ENCODE data around the gene ZNF219. TPM values are rescaled to one million over a fixed set of nuclear protein-coding genes. Genes with fewer than 3 reads are reported as not detected.
A peak's percentile ranks its signal among the peaks of the same experiment; 100 is the strongest.

Gene ZNF219
- total and polyA plus RNA-seq, 9 donors, result 4.8 to 60.9 (median 33.2) TPM

- 56 to 62% (median 57%) methylated on average over 8 of the region's 8 CpGs for WGBS, 3 donors
- TF ChIP-seq, protein P1, sequence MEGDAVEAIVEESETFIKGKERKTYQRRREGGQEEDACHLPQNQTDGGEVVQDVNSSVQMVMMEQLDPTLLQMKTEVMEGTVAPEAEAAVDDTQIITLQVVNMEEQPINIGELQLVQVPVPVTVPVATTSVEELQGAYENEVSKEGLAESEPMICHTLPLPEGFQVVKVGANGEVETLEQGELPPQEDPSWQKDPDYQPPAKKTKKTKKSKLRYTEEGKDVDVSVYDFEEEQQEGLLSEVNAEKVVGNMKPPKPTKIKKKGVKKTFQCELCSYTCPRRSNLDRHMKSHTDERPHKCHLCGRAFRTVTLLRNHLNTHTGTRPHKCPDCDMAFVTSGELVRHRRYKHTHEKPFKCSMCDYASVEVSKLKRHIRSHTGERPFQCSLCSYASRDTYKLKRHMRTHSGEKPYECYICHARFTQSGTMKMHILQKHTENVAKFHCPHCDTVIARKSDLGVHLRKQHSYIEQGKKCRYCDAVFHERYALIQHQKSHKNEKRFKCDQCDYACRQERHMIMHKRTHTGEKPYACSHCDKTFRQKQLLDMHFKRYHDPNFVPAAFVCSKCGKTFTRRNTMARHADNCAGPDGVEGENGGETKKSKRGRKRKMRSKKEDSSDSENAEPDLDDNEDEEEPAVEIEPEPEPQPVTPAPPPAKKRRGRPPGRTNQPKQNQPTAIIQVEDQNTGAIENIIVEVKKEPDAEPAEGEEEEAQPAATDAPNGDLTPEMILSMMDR (IDR thresholded peaks at IDR 0.05), result peak in 1 of 3 donors; percentile 3
- TF ChIP-seq POLR2A (IDR thresholded peaks at IDR 0.05) (no peak), EP300 (IDR thresholded peaks at IDR 0.05) (no peak)
Measured at GRCh38 chr14:21040370-21040925, 58.0 kb downstream of the ZNF219 start.

More at GRCh38 chr14:21040370-21040925, 58.0 kb downstream of the ZNF219 start:
- Histone ChIP-seq H3K27ac (peak overlapping the region in 1 of 2 donors; percentile 55), H3K9me3 (no peaks in the 10 kb centered on the region), H3K27me3 (no peaks in the 10 kb centered on the region), H3K36me3 (no peaks in the 10 kb centered on the region), H3K4me1 (ENCODE audit: insufficient read depth) (peaks cover 8% of the 10 kb centered on the region), H3K4me3 (no peak overlapping the region)
- intact Hi-C loops (cut with DNase I), result loop anchor here in 3 of 4 donors (1.0 to 10.0 kb wide), 3 partner anchors 25 to 46 kb away; partner anchors contain the start of gene SLC39A2 (in 1 of the 3)
- DNase-seq, result no peak

Small RNA genes within 50 kb of the gene (small RNA-seq; reads per million reads assigned to genes)
- gene RNU6-252P, result not detected

Other genes with a start within 250 kb of the ZNF219 start
- gene RNASE3, start 207.3 kb downstream of the ZNF219 start, total RNA-seq, result not detected
- gene RNASE3, start 207.3 kb downstream of the ZNF219 start, polyA plus RNA-seq, result under 1 TPM in 1 of 2 donors, not detected in 1; 0.24 TPM
- gene RNASE2, start 143.2 kb downstream of the ZNF219 start, total RNA-seq, result 1 to 10 TPM in 3 of 7 donors, under 1 TPM in 3, not detected in 1; 0.38 to 2.9 (median 0.76) TPM
- gene RNASE2, start 143.2 kb downstream of the ZNF219 start, polyA plus RNA-seq, result 1 to 10 TPM; 2.9 to 3.0 TPM
- gene METTL17, start 108.7 kb downstream of the ZNF219 start, total RNA-seq, result 10 to 100 TPM; 42.5 to 65.1 (median 45.7) TPM
- 10 to 100 TPM; 49.9 to 53.6 TPM for gene METTL17, start 108.7 kb downstream of the ZNF219 start, polyA plus RNA-seq
- gene SLC39A2, start 99.4 kb downstream of the ZNF219 start, total RNA-seq, result under 1 TPM in 1 of 7 donors, not detected in 6; 0.28 TPM
- gene SLC39A2, start 99.4 kb downstream of the ZNF219 start, polyA plus RNA-seq, result under 1 TPM in 1 of 2 donors, not detected in 1; 0.30 TPM
- 100 to 1,000 TPM; 355 to 703 (median 417) TPM for gene NDRG2, start 73.6 kb downstream of the ZNF219 start, total RNA-seq
- gene NDRG2, start 73.6 kb downstream of the ZNF219 start, polyA plus RNA-seq, result 100 to 1,000 TPM; 579 to 585 TPM
- gene TPPP2, start 68.4 kb downstream of the ZNF219 start, total RNA-seq, result 1 to 10 TPM in 5 of 7 donors, under 1 TPM in 1, not detected in 1; 0.72 to 2.5 (median 1.4) TPM
- gene TPPP2, start 68.4 kb downstream of the ZNF219 start, polyA plus RNA-seq, result 1 to 10 TPM in 1 of 2 donors, under 1 TPM in 1; 0.62 to 1.1 TPM
- gene RNASE13, start 63.8 kb downstream of the ZNF219 start, total RNA-seq, result not detected
- not detected for gene RNASE13, start 63.8 kb downstream of the ZNF219 start, polyA plus RNA-seq
- not detected for gene RNASE7, start 56.3 kb downstream of the ZNF219 start, total RNA-seq
- gene RNASE7, start 56.3 kb downstream of the ZNF219 start, polyA plus RNA-seq, result not detected
- not detected for gene RNASE8, start 40.8 kb downstream of the ZNF219 start, total RNA-seq
- not detected for gene RNASE8, start 40.8 kb downstream of the ZNF219 start, polyA plus RNA-seq
- 10 to 100 TPM; 31.0 to 98.3 (median 66.1) TPM for gene ARHGEF40, start 28.4 kb downstream of the ZNF219 start, total RNA-seq
- 10 to 100 TPM; 29.8 to 34.3 TPM for gene ARHGEF40, start 28.4 kb downstream of the ZNF219 start, polyA plus RNA-seq
- 1 to 10 TPM in 2 of 7 donors, under 1 TPM in 5; 0.24 to 1.3 (median 0.56) TPM for gene TMEM253, start 2.4 kb upstream of the ZNF219 start, total RNA-seq
- gene TMEM253, start 2.4 kb upstream of the ZNF219 start, polyA plus RNA-seq, result under 1 TPM; 0.40 to 0.98 TPM
- gene OR5AU1, start 57.4 kb upstream of the ZNF219 start, total RNA-seq, result not detected
- not detected for gene OR5AU1, start 57.4 kb upstream of the ZNF219 start, polyA plus RNA-seq
- 100 to 1,000 TPM; 427 to 633 (median 479) TPM for gene HNRNPC, start 170.8 kb upstream of the ZNF219 start, total RNA-seq
- gene HNRNPC, start 170.8 kb upstream of the ZNF219 start, polyA plus RNA-seq, result 100 to 1,000 TPM; 626 to 913 TPM
- under 1 TPM in 2 of 7 donors, not detected in 5; 0.34 to 0.42 TPM for gene RPGRIP1, start 181.4 kb upstream of the ZNF219 start, total RNA-seq
- gene RPGRIP1, start 181.4 kb upstream of the ZNF219 start, polyA plus RNA-seq, result under 1 TPM; 0.15 to 0.28 TPM

Measured in ovary (tissue), 9 donors.